Kidney epithelial cell (primary cell): ENCODE data around the gene ZCWPW2. TPM values are rescaled to one million over a fixed set of nuclear protein-coding genes. Genes with fewer than 3 reads are reported as not detected.
A peak's percentile ranks its signal among the peaks of the same experiment; 100 is the strongest.

ENCODE experiments used
- DNase-seq: peaks from one replicate; pipeline ENCODE4 v3.0.0-alpha.2; 2010; ENCODE audit warnings: low read depth
- H3K27me3 ChIP-seq: 2 replicates; pipeline ENCODE4 v1.6.0; 2011; ENCODE audit warnings: low read length; ENCODE audit not compliant: control insufficient read depth, insufficient read depth
- H3K36me3 ChIP-seq: 2 replicates; pipeline ENCODE4 v1.5.1; 2011; ENCODE audit warnings: low read length; ENCODE audit not compliant: control insufficient read depth, insufficient read depth
- H3K4me3 ChIP-seq: 2 replicates; pipeline ENCODE4 v1.5.1; 2011; ENCODE audit warnings: low read depth, mild to moderate bottlenecking, control low read depth, low read length
- CTCF ChIP-seq: IDR thresholded peaks from 2 replicates; pipeline ENCODE4 v1.5.1; 2011; ENCODE audit warnings: mild to moderate bottlenecking, moderate library complexity, low read length, control low read depth, inconsistent platforms; ENCODE audit not compliant: insufficient read depth, poor library complexity, severe bottlenecking
- total RNA-seq: library from RNA; depleted of rRNA; stranded (reverse); fragments of >200 nt; gene quantifications from 2 replicates; pipeline ENCODE4 v1.2.3, GENCODE V29; 2015

The ZCWPW2 gene
- 0.13 TPM in 1 of 2 replicates, not detected in the other for total RNA-seq

GRCh38 chr3:28348629-28349468 lies at the start of gene ZCWPW2, which contains the start of gene AZI2:
TSS of gene ZCWPW2 (plus strand) at chr3:28348721. CDS start at chr3:28413069, 64,348 bp downstream.
TSS of gene AZI2 (minus strand) at chr3:28348824. CDS start at chr3:28340617, 8,207 bp downstream.
- Histone ChIP-seq H3K4me3 (peak within 1 kb of the TSS; percentile 80), H3K27me3 (no peaks in the 10 kb centered on the region), H3K36me3 (no peaks in the 10 kb centered on the region)
- TF ChIP-seq CTCF: peak; percentile 25
- peak; percentile 61 for DNase-seq

- H3K4me3 ChIP-seq: no peak overlapping the region
- DNase-seq: no peak
Measured at GRCh38 chr3:28299705-28300104, 48.8 kb upstream of the ZCWPW2 start.

DNA sequence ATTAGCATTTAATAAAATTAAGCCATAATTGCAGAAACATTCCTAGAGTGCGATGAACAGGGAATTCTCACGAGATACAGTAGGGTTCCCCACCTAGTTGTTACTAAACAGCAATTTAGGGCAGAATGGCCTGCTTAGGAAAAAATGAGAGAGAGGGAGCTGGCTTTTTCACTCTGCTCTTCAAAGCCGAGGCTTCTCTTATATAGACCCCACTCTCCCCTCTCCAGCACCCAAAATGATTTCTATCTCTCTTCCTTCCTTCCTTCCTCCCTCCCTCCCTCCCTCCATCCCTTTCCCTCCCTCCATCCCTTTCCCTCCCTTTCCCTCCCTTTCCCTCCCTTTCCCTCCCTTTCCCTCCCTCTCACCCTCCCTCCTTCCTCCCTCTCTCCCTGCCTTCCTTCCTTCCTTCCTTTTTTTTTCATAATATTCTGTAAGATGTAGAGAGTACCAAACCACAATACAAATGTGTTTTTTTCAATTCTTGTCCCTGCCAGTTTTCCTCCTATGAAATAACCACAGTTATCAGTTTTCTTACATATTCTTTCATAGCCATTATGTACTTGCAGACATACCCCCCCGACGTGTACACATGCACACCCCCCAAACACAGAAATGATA lies 48.1 kb upstream of the ZCWPW2 start:
- H3K27me3 ChIP-seq: no peaks in the 10 kb centered on the region
- no peaks in the 10 kb centered on the region for H3K36me3 ChIP-seq
- TF ChIP-seq CTCF: no peak
- H3K4me3 ChIP-seq: no peak overlapping the region
- no peak for DNase-seq

More at GRCh38 chr3:28299705-28300104, 48.8 kb upstream of the ZCWPW2 start:
- Histone ChIP-seq H3K27me3 (no peaks in the 10 kb centered on the region), H3K36me3 (no peaks in the 10 kb centered on the region)
- no peak for TF ChIP-seq CTCF

DNA sequence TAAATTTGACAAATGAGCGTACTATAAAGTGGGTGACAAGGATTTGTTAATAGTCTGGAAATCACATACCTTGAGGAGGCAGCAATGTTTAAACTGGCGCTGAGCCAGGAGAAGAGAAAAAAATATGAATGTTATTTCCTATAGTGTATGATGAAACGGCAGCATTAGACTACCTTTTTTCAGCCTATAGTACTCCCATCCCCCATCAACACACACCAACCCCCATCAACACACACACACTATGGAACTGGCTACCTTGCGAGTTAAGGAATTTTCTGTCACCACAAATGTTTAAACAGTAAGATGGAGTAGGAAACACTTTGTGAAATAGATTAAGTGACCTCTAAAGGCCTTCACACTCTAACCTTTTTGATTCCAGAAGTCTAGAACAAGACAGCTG lies 46.8 kb upstream of the ZCWPW2 start:
- Histone ChIP-seq H3K36me3 (no peaks in the 10 kb centered on the region), H3K27me3 (no peaks in the 10 kb centered on the region), H3K4me3 (no peak overlapping the region)
- TF ChIP-seq CTCF: no peak
- DNase-seq: no peak

DNA sequence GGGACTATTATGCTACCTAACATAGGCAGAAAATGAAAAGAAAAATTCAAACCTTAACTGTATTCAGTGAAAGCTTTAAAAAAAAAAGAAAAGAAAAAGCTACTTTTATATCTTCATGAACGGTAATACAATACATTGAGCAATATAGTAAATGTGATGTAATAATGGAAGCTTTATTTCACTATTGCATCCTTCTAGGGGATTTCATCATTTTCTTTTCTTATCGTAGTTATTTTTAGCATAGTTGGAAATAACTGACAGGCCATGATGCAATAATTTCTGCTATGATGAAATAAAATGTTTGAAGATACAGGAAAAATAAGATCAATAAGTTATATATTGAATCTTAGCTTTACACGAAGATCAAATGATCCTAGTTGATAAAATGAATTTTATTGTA lies 40.3 kb upstream of the ZCWPW2 start:
- no peak overlapping the region for H3K4me3 ChIP-seq
- no peaks in the 10 kb centered on the region for H3K36me3 ChIP-seq
- H3K27me3 ChIP-seq: no peaks in the 10 kb centered on the region
- DNase-seq: no peak
- TF ChIP-seq CTCF: no peak
